Mucosa of descending colon (tissue), 3 donors: Measurements from ENCODE around the gene NTM. TPM values are rescaled to one million over a fixed set of nuclear protein-coding genes. Genes with fewer than 3 reads are reported as not detected.

ENCODE experiments used
- ATAC-seq: fragments of 200-7000 bp; cut with Tn5 transposase; one replicate; pipeline ENCODE4 v1.9.1; 2020; ENCODE audit warnings: mild to moderate bottlenecking, moderate library complexity
- DNase-seq, 3 donors: peaks; one replicate each; pipeline ENCODE4 v3.0.0-alpha.2; 2020
- H3K36me3 ChIP-seq: fragments of 200-600 bp; one replicate; pipeline ENCODE4 v1.8.0; 2021; ENCODE audit warnings: low read depth, mild to moderate bottlenecking
- H3K4me1 ChIP-seq: fragments of 200-600 bp; one replicate; pipeline ENCODE4 v1.8.0; 2021; ENCODE audit warnings: low read depth, mild to moderate bottlenecking
- H3K4me3 ChIP-seq: fragments of 200-600 bp; one replicate; pipeline ENCODE4 v1.8.0; 2021; ENCODE audit warnings: mild to moderate bottlenecking
- H3K9me3 ChIP-seq: fragments of 200-600 bp; one replicate; pipeline ENCODE4 v1.8.0; 2021; ENCODE audit warnings: mild to moderate bottlenecking
- CTCF ChIP-seq: fragments of 200-600 bp; IDR thresholded peaks from one replicate; pipeline ENCODE4 v1.8.0; 2022; ENCODE audit warnings: antibody characterized with exemption, mild to moderate bottlenecking
- intact Hi-C, 2 donors: fragments of 100-400 bp; cut with DNase I in 1 of 2; cut with micrococcal nuclease in 1 of 2; formaldehyde crosslinking; loops; one replicate each; pipeline versions ENCODE4 v1.11.0 to v1.11.1; 2022; cut with DNase I, micrococcal nuclease
- total RNA-seq, 3 donors: library from RNA; stranded (reverse); fragmentation: NEBNext Ultra II Directional in 2 of 3; extraction: Animal tissue kit (Norgen Biotek cat#: 25700) in 2 of 3; gene quantifications; one replicate each; pipeline versions ENCODE4 v1.2.1 to v1.2.4, GENCODE V29; 2021 to 2023
- donor health status: DM: no; HTN: no; CAD: no; lungs with moderate emphysema.
- donor health status: DM: no; HTN: no; CAD: no.
- donor health status: DM: no; HTN: yes; CAD: no.

Gene NTM
- total RNA-seq, 3 donors from 2014 or later: 0.64 to 7.7 (median 1.2) TPM

- no peak for DNase-seq
- no peaks in the 10 kb centered on the region for H3K4me1 ChIP-seq
- no peak for ATAC-seq
- H3K9me3 ChIP-seq: no peaks in the 10 kb centered on the region
- no peak for TF ChIP-seq CTCF
- intact Hi-C loops: no loop called here
- no peaks in the 10 kb centered on the region for H3K36me3 ChIP-seq
- H3K4me3 ChIP-seq: no peak overlapping the region
Measured at GRCh38 chr11:131737357-131737756, 366.9 kb downstream of the NTM start.

GRCh38 chr11:131739243-131739882 lies 368.9 kb downstream of the NTM start:
- no peak for ATAC-seq

GRCh38 chr11:131744847-131745246 lies 374.4 kb downstream of the NTM start:
- DNase-seq: no peak
- intact Hi-C loops: no loop called here

More at GRCh38 chr11:131739243-131739882, 368.9 kb downstream of the NTM start:
- DNase-seq: no peak
- H3K9me3 ChIP-seq: no peaks in the 10 kb centered on the region
- no peak for TF ChIP-seq CTCF
- intact Hi-C loops: no loop called here
- H3K36me3 ChIP-seq: no peaks in the 10 kb centered on the region
- no peaks in the 10 kb centered on the region for H3K4me1 ChIP-seq
- H3K4me3 ChIP-seq: no peak overlapping the region

GRCh38 chr11:131745405-131745804 lies 375.0 kb downstream of the NTM start:
- DNase-seq (no peak), ATAC-seq (no peak)
- no peak for TF ChIP-seq CTCF
- H3K9me3 ChIP-seq: no peaks in the 10 kb centered on the region
- no peak overlapping the region for H3K4me3 ChIP-seq
- H3K36me3 ChIP-seq: no peaks in the 10 kb centered on the region
- H3K4me1 ChIP-seq: no peaks in the 10 kb centered on the region
- intact Hi-C loops: no loop called here

More at GRCh38 chr11:131744847-131745246, 374.4 kb downstream of the NTM start:
- no peak for ATAC-seq
- H3K4me1 ChIP-seq: no peaks in the 10 kb centered on the region
- no peaks in the 10 kb centered on the region for H3K9me3 ChIP-seq
- no peak for TF ChIP-seq CTCF
- no peak overlapping the region for H3K4me3 ChIP-seq
- H3K36me3 ChIP-seq: no peaks in the 10 kb centered on the region

GRCh38 chr11:131746201-131746600 lies 375.8 kb downstream of the NTM start:
- no peak for TF ChIP-seq CTCF
- DNase-seq (no peak), ATAC-seq (no peak)
- H3K9me3 ChIP-seq: no peaks in the 10 kb centered on the region
- H3K36me3 ChIP-seq: no peaks in the 10 kb centered on the region
- H3K4me3 ChIP-seq: no peak overlapping the region
- intact Hi-C loops: no loop called here
- no peaks in the 10 kb centered on the region for H3K4me1 ChIP-seq
